Coronary artery (tissue), 2 donors: ENCODE measurements around the gene CUX1.

Experiments
- DNase-seq: peaks from one replicate; pipeline ENCODE4 v3.0.0-alpha.2; 2017; ENCODE audit warnings: low spot score
- H3K27ac ChIP-seq, 2 donors: fragments of 200-600 bp; sonication (generic); one replicate each; pipeline ENCODE4 v1.5.1; 2016 to 2019
- H3K4me3 ChIP-seq: fragments of 200-600 bp; sonication (generic); 2 replicates; pipeline ENCODE4 v1.5.1; 2016; ENCODE audit warnings: mild to moderate bottlenecking, moderate library complexity
- TF ChIP-seq, protein P1 (sequence below): fragments of 200-600 bp; sonication (generic); IDR thresholded peaks from one replicate; pipeline ENCODE4 v1.5.1; 2019; ENCODE audit warnings: antibody characterized with exemption

The CUX1 gene

DNA sequence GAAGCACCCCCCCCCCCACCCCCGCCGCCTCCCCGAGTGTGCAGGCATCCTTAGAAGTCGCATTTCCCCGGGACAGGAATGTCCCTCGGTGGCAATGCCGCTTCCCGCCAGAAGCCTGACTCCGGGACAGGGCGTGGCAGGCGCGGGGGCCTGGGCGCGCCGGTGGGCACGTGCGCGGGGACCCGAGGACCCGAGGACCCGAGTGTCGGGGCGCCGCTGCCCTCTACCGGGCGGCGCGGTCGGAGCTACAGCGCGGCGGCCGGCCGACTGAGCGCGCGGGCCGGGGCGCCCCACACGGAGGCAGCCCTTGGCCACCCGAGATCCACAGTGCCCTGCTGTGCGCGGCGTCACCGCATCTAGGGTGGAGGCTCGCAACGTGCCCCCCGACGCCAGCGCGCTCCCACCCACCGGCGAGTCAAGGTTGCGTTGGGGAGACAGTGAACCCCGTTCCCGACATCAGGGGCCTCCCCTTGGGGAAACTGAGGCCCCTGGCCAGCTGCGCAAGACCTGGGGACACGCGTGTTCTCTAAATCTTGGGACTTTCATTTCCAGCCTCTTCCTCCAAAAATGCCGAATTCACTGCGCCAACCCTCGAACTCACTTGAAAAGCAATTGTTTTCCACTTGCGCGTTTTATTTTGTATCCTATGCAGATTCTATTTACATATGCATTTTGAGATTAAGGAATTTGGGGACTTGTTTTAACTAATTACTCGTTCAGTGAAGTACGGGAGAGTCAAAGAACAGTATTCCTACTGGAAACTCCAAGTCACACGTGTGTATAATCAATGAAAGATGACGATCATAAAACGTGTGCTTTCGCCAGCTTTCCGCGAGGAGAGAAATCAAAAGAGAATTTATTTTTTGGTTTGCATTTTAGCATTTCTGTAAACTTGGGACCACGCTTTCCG is 3.1 kb upstream of the CUX1 start:
- DNase-seq: peak; percentile 81
- Histone ChIP-seq H3K27ac (peak overlapping the region; percentile 68 to 92), H3K4me3 (peak overlapping the region; percentile 94)
- TF ChIP-seq, protein P1, sequence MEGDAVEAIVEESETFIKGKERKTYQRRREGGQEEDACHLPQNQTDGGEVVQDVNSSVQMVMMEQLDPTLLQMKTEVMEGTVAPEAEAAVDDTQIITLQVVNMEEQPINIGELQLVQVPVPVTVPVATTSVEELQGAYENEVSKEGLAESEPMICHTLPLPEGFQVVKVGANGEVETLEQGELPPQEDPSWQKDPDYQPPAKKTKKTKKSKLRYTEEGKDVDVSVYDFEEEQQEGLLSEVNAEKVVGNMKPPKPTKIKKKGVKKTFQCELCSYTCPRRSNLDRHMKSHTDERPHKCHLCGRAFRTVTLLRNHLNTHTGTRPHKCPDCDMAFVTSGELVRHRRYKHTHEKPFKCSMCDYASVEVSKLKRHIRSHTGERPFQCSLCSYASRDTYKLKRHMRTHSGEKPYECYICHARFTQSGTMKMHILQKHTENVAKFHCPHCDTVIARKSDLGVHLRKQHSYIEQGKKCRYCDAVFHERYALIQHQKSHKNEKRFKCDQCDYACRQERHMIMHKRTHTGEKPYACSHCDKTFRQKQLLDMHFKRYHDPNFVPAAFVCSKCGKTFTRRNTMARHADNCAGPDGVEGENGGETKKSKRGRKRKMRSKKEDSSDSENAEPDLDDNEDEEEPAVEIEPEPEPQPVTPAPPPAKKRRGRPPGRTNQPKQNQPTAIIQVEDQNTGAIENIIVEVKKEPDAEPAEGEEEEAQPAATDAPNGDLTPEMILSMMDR: peak; percentile 44

DNA sequence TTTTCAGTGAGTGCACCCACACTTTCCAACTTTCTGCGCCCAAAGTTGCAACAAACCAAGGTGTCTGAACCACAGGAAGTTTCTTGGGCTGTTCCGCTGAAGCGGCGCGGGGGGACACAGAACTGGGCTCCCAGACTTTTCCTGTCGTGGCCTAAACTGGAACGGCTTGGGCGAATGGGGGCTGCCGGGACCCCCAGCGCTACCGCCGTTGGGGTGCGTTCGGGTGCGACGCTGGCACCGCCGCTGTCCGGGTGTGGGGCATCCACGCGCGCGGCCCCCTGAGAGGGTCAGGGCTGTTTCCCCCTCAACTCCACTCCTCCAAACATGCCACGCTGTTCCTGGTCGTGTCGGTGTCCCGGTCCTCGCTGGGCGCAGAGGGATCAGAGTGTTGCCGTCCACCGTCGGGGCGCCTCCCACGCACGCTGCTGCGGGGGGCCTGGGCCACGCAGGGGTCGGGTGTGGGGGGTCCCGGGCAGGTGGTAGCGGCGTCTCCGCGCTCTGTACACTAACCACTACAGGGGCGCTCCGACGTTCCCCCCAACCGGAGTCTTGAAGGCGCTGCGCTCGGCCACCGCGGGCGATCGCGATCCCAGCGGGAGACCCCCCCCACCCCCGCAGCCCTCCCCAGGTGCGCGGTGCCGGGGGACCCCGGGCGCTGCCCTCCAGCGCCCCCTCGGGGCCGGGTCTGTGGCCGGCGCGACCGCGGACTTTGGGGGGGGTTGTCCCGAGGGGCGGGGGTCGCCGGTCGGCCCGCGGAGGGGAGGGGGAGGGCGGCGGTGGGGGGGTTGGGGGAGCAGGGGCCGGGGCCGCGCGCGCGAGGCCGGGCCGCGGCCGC is 2.2 kb upstream of the CUX1 start:
- Histone ChIP-seq H3K4me3 (peak overlapping the region; percentile 94), H3K27ac (peak overlapping the region; percentile 68 to 92)
- TF ChIP-seq, protein P1: peak; percentile 22
- no peak for DNase-seq

DNA sequence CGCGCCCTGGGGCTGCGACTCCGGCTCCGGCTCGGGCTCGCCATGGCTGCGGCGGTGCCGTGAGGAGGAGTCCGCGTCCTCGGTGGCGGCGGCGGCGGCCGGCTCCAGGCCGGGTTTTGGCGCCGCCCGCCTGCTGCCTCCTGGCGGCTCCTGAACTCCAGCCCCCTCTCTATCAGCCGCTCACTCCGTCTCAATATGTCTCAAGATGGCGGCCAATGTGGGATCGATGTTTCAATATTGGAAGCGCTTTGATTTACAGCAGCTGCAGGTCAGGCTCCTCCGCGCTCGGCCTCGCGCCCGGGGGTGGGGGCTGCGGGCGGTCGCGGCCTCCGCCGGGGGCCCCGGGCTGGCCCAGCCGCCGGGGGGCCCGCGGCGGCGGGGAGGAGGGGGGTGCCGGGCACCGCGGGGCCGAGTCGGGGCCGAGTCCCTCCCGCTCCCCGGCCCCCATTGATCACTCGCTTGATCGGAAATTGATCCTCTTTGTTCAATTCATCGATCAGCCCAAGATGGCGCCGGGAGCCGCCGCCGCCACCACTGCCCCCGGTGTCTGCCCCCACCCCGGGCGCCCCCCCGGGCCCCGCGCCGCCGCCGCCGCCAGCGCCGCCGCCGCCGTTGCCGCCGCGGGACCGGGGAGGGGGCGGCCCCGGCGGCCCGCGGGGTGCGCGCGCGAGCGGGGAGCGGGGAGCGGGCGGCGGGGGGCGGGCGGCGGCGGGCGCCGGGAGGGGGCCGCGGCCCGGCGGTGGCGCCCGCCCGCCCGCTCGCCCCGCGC is 1.4 kb upstream of the CUX1 start:
- TF ChIP-seq, protein P1: no peak
- peak overlapping the region; percentile 62 to 92 for H3K27ac ChIP-seq

DNA sequence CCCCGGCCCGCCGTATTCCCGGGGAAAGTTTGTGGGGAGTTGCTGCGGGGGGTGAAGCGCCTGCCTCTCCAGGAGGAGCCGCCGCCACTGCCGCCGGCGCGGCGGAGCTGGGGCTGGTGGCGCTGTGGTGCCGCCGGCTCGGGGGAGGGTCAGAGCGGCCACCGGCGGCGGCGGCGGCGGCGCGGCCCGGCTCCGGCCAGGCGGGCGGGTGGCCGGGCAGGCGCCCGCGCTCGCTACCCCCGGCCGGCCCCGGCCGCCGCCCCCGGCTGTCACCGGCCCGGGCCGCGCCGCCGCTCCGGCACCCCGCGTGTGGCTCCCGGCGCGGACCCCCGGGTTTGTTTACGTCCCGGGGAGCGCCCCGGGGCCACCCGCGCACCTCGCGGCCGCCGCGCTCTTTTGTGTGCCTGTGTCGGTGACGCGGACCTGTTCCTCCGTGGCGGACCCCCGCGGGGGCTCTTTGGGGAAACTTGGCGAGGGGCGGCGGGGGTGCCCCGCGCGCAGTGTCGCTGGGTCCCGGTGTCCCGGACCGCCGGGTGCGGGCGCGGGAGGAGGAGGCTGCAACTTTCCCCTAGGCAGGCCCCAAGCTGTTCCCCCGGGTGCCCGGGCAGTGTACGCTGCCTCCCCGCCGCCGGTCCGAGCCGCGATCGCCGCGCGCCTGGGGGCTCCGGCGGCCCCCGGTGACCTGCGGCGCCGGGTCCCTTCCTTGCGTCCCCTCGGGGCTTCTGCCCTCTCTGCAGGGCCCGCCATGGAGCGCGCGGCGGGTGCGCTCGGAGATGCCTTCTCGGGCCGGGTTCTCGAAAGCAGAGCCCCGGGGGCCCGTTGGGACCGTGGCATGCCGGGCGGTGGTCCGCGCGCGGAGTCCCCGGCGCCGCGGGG is 593 bp upstream of the CUX1 start:
- TF ChIP-seq, protein P1: no peak
- DNase-seq: no peak
- Histone ChIP-seq H3K27ac (peak overlapping the region; percentile 88 to 92), H3K4me3 (peak overlapping the region; percentile 94)

More for the DNA sequence above, 1.4 kb upstream of the CUX1 start:
- peak; percentile 81 for DNase-seq
- peak overlapping the region; percentile 94 for H3K4me3 ChIP-seq

DNA sequence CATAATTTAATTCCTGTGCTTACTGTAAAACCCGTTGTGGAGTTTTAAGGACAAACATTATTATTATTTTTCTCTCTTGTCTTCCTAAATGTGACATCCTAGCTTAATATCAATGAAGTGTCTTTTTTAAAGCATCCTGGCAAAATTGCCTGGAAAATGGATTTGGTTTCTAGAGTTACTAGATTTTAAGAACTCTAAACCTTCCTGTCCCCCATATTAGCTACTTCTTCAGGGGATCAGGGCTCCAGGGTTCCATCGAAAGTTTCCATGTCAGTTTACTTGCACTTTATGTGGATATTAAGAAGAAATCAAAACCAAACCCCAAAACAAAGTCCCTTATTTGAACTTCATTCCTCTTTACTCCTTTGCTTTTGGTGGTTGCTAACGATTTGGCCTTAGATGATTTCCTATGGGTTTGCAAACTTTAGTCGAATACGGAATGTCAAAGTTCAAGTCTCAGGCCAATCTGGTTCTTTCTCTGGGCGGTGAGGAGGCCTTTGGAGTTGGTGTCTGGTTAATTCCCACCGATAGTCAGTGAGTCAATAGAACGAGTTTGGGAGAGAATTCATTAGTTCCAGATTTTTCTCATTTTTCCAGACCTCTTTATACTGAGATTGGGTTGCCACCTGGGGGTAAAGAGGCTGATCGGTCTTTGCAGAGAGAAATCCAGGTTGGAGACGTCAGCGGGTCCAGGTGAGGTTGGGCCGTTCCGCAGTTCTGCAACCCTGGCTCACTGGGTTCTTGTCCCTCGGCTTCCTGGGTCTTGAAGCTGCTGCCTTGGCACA is 1.1 kb downstream of the CUX1 start:
- DNase-seq: no peak
- TF ChIP-seq, protein P1: no peak
- Histone ChIP-seq H3K27ac (peak overlapping the region; percentile 88 to 92), H3K4me3 (peak overlapping the region; percentile 94)
